Thymus (tissue), 11 donors: ENCODE results near the gene VAC14. TPM values are rescaled to one million over a fixed set of nuclear protein-coding genes. Genes with fewer than 3 reads are reported as not detected.

Experiments used
- DNase-seq, 9 donors: peaks; one replicate each; pipeline ENCODE4 v3.0.0-alpha.2; 2013; ENCODE audit warnings: low spot score in 9 of 9, low read depth in 6 of 9, missing footprints in 1 of 9
- H3K27ac ChIP-seq, 2 donors: one replicate each; pipeline ENCODE4 v1.5.1; 2013; ENCODE audit warnings: control low read depth in 1 of 2, low read depth in 1 of 2, low read length in 1 of 2, mild to moderate bottlenecking in 1 of 2, moderate library complexity in 1 of 2
- H3K27me3 ChIP-seq, 2 donors: one replicate each; pipeline ENCODE4 v1.5.1; 2013; ENCODE audit warnings: low read length in 1 of 2; ENCODE audit not compliant: control insufficient read depth in 2 of 2, insufficient read depth in 1 of 2
- H3K36me3 ChIP-seq, 2 donors: one replicate each; pipeline ENCODE4 v1.5.1; 2013; ENCODE audit warnings: low read length in 1 of 2, mild to moderate bottlenecking in 1 of 2, moderate library complexity in 1 of 2; ENCODE audit not compliant: control insufficient read depth in 2 of 2, insufficient read depth in 2 of 2
- H3K4me1 ChIP-seq, 2 donors: one replicate each; pipeline ENCODE4 v1.5.1; 2013; ENCODE audit warnings: low read length in 2 of 2; ENCODE audit not compliant: control insufficient read depth in 2 of 2, insufficient read depth in 2 of 2
- H3K4me3 ChIP-seq, 2 donors: one replicate each; pipeline ENCODE4 v1.5.1; 2013; ENCODE audit warnings: low read length in 2 of 2, control low read depth in 1 of 2, mild to moderate bottlenecking in 1 of 2
- H3K9me3 ChIP-seq, 2 donors: one replicate each; pipeline ENCODE4 v1.5.1; 2013; ENCODE audit warnings: low read length in 1 of 2, mild to moderate bottlenecking in 1 of 2; ENCODE audit not compliant: control insufficient read depth in 2 of 2, insufficient read depth in 1 of 2
- WGBS: extraction: QIAGEN DNeasy Blood & Tissue Kit; methylation state at CpG from one replicate; pipeline ENCODE4 v1.1.7; 2013; 5-methylcytosine and 5-hydroxymethylcytosine counted together
- polyA plus RNA-seq: library from polyadenylated mRNA; stranded (reverse); fragments of 200-250 nt; gene quantifications from one replicate; pipeline ENCODE4 v1.2.3, GENCODE V29; 2013
- total RNA-seq: library from RNA; stranded (reverse); fragments of 120-200 nt; gene quantifications from one replicate; pipeline ENCODE4 v1.2.4, GENCODE V29; 2013
- donor health status: healthy.

Gene VAC14
- total and polyA plus RNA-seq, 2 donors: 28.7 to 33.1 TPM

DNA sequence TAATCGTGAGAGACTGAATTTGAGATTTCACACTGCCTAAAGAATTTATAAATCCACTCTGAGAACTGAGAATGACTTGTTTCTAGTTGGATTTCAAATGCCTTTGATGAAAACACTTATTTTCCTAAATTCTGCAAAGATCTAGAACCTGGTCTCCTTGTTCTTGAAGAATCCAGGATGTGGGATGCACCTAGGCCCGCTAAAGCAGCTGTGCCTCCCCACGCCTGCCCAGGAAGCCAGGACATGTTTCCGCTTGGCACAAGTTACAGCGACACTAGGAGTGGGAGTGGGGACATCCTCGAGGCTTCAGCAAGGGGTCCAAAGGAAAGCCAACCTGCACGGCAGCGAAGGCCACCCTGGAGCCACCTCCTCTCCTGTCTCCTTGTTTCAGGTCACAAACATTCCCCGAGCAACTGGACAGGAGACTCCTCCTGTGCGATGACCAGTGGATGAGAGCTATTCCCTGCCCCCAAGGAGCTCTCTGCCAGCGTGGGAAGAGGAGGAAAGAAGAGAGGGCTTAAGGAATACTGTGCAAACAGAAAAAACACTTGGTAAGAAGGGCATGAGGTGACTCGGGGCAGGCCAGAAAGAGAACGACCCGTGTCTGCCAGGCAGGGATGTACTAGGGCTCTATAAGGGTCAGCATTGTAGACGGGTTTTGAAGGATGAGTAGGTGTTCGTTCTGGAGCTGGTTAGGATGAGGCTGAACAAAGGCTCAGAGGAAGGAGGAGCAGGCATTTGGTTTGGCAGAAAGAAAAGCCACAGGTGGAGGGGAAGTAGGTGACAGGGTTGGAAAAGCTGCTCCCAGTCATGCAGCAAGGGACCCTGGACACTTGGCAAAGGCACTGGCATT lies 11.1 kb downstream of the VAC14 start:
- peaks cover 0 to 2% of the 10 kb centered on the region in 2 donors for H3K4me1 ChIP-seq
- H3K4me3 ChIP-seq: no peak overlapping the region
- no peak for DNase-seq
- H3K27ac ChIP-seq: no peak overlapping the region
- 97% methylated on average over 16 of the region's 16 CpGs for WGBS
- peaks cover 15 to 31% of the 10 kb centered on the region in 2 donors for H3K36me3 ChIP-seq
- H3K9me3 ChIP-seq: no peaks in the 10 kb centered on the region
- H3K27me3 ChIP-seq: no peaks in the 10 kb centered on the region

DNA sequence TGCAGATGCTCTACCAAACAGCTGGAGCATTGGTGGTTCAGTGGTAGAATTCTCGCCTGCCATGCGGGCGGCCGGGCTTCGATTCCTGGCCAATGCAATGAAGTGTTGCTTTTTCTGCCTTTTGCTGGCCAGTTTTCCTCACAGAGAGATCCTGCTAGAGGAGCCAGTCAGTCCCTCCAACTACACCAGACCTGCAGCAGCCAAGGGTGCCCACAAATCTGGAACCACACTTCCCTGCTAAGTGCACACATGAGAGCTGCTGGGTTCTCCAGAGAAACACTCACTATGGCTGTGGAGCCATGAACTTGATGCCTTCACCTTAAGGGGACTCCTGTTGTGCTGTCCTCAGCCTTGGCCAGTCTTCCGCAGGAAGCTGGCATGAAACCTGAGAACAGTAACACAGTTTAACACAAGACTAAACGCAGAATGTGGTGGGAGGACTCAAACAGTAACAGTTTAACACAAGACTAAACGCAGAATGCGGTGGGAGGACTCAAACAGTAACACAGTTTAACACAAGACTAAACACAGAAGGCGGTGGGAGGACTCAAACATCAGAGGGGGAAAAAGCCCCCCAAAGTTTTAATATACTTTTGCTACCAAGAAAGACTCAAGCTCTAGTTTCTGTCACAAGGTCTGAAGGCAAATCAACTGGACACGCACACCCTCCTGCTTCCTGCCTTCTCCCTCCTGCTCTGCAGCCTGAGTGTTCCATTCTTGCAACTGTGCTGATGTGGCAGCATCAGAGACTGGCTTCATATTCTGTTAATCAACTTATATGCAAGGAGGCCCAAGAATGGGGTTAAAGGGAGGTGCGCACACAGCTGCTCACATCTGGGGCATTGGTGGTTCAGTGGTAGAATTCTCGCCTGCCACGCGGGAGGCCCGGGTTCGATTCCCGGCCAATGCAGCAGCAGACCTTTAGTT lies 12.0 kb downstream of the VAC14 start:
- 96% methylated on average over 18 of the region's 18 CpGs for WGBS
- H3K27ac ChIP-seq: no peak overlapping the region

DNA sequence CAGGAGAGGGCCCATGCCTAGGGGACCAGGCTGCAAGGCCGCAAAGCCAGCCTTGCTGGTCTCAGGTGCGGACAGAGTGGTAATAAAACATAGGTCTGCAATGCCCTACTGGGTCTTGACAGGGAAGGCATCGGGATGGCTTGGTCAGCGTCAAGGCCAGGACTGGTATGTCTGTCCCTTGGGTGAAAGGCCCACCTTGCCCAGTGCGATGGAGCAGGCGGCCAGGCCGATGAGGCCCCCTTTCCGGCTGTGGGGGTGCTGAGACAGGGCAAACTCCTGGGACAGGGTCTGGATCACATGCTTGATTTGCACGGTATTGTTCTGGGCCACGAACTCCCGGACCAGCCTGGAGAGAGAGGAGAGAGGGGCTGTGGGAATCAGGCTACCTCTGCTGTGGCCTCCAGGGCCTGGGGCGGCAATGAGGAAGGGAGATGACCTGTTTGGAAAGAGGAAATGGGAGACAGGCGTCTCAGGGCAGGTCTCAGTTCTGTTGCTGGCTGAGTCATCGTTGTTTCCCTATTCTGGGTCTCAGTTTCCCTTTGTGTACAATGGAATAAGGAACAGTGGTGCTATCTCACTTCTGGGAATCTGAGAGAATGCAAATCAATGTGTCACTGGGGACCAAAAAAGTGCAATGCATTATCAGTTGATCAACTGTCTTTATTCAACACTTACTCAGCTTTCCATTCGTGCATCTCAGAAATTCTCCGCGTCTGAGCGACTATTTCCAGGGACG lies 14.8 kb downstream of the VAC14 start:
- 98% methylated on average over 19 of the region's 19 CpGs for WGBS
- H3K9me3 ChIP-seq: peaks cover 2 to 3% of the 10 kb centered on the region in 2 donors
- H3K27ac ChIP-seq: no peak overlapping the region
- DNase-seq: no peak
- H3K27me3 ChIP-seq: no peaks in the 10 kb centered on the region
- peaks cover 51 to 66% of the 10 kb centered on the region in 2 donors for H3K36me3 ChIP-seq
- no peak overlapping the region for H3K4me3 ChIP-seq
- peaks cover 0 to 2% of the 10 kb centered on the region in 2 donors for H3K4me1 ChIP-seq

More for the DNA sequence above, 12.0 kb downstream of the VAC14 start:
- no peak for DNase-seq
- Histone ChIP-seq H3K36me3 (peaks cover 24 to 39% of the 10 kb centered on the region in 2 donors), H3K4me3 (no peak overlapping the region), H3K9me3 (no peaks in the 10 kb centered on the region), H3K27me3 (no peaks in the 10 kb centered on the region), H3K4me1 (peaks cover 0 to 2% of the 10 kb centered on the region in 2 donors)

DNA sequence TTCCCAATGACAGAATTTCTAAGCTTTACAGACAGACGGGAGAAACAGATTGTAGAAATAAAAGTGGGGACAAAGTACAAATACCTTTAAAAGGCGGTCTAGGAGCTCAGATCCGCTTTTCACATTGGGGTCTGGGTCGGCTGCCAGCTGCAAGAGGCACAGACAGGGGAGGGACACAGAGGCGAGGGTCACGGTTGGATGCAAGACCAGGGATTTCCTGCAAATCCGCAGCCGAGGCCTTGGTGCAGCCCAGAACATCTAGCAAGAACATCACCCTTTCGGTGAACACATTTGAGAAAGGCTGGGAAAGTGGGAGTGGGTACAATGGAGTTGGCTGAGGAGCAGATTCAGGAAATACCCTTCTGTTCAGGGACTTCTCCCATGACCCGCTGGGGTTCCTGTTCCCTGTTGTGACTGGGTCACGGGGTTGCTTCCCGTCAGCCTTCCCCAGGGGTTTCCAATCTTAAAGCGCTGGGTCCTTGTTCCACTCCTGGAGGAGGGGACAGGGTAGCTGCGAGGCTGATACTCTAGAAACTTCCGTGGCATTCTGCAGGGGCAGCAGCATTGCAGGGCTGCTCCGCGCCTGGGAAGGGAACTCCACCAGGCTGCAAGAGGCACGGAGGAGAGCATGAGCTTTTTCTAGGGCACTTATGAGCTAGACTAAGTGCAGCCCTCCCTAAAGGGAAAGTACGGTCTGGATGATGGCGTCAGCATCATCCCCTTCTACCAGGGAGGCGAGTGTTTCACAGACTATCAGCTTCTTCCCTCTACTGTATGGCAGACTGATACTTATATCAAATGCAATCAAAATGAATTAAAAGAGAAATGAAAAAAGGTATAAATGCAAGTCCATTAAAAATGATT lies 16.0 kb downstream of the VAC14 start:
- no peak for DNase-seq
- Histone ChIP-seq H3K4me3 (no peak overlapping the region), H3K27me3 (no peaks in the 10 kb centered on the region), H3K4me1 (no peaks in the 10 kb centered on the region), H3K9me3 (peaks cover 2 to 5% of the 10 kb centered on the region in 2 donors), H3K27ac (no peak overlapping the region), H3K36me3 (peaks cover 64 to 79% of the 10 kb centered on the region in 2 donors)
- WGBS: 96% methylated on average over 21 of the region's 21 CpGs

DNA sequence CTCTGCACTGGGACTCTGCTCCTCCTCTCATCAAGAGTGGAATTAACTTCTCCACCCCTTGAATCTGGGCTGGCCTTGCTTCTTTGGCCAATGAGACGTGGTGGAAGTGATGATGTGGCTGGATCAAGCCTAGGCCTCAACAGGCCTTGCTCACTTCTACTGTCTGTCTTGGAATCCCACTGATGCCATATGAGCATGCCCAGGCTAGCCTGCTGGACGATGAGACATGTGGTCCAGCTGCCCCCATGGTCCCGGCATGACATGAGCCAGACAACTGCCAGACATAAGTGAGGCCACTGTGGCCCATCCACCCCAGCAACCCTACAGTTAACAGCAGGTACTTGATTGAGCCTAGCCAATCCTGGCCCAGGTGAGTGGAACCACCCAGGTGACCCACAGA lies 18.7 kb downstream of the VAC14 start:
- H3K27me3 ChIP-seq: no peaks in the 10 kb centered on the region
- DNase-seq: no peak
- WGBS: 98% methylated on average over 3 of the region's 3 CpGs
- H3K27ac ChIP-seq: no peak overlapping the region
- H3K4me3 ChIP-seq: no peak overlapping the region
- H3K36me3 ChIP-seq: peaks cover 81 to 82% of the 10 kb centered on the region in 2 donors
- peaks cover 2 to 8% of the 10 kb centered on the region in 2 donors for H3K9me3 ChIP-seq
- H3K4me1 ChIP-seq: no peaks in the 10 kb centered on the region

DNA sequence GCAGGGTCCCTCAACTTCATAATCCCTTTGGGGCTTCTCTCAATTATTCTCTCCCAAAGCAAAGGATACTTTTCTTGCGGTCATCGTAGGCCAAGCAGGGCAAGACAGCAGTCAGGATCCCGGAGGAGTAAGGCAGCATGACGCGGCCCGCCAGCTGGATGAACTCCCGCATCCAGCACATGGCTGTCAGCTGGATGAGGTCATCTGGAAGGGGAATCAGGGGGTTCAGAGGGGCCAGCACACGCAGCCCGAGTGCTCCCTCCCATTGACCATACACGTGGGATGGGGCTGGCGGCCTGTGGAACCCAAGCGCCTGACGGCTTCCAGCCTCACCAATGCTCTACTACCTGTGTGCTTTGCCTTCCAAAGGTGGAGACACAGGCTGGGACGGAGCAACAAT lies 19.2 kb downstream of the VAC14 start:
- no peak for DNase-seq
- Histone ChIP-seq H3K27ac (no peak overlapping the region), H3K4me1 (no peaks in the 10 kb centered on the region), H3K36me3 (peaks cover 80 to 82% of the 10 kb centered on the region in 2 donors), H3K27me3 (no peaks in the 10 kb centered on the region), H3K4me3 (no peak overlapping the region), H3K9me3 (peaks cover 2 to 8% of the 10 kb centered on the region in 2 donors)
- WGBS: 98% methylated on average over 14 of the region's 14 CpGs

DNA sequence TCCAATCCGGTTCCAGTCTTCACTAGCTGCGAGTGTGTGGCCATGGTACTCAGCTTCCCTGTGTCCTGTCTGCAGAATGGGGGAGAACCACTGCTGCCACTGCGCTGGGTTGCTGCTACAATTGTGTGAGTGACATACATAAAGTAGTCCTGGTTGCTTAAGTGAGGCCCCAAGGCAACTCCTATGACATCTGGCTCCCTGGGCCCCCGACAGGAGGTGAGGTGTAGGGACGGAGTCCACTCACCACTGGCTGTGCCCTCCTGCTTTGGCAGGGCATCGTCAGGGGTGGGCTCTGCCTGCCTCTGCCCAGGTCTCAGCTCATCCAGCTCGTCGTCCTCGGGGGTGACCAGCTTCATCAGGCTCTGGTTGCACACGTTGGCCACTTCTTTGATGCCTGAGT lies 20.4 kb downstream of the VAC14 start:
- DNase-seq: no peak

DNA sequence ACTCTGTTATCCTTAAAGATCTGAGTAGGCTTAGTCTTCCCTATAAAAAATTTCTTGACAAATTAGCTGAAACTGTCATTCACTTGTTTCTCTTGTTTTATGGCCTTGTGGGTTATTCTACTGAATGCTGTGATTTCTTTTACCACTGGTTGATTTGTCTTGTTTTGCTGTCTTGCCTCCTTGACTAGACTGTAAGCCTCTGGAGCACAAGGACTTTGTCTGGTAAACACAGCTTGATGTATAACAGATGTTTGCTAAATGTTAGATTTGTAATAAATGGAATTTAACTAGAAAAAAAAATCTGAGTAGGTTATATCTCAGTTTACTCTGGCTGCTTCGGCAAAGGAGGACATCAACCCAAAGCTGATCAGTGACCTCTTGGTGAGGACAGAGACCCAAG lies 21.6 kb downstream of the VAC14 start:
- Histone ChIP-seq H3K4me3 (no peak overlapping the region), H3K27ac (no peak overlapping the region), H3K36me3 (peaks cover 62 to 71% of the 10 kb centered on the region in 2 donors), H3K4me1 (no peaks in the 10 kb centered on the region), H3K9me3 (peaks cover 2 to 8% of the 10 kb centered on the region in 2 donors), H3K27me3 (no peaks in the 10 kb centered on the region)
- 100% methylated on average over 1 of the region's 1 CpG for WGBS
- no peak for DNase-seq

More for the DNA sequence above, 20.4 kb downstream of the VAC14 start:
- H3K27me3 ChIP-seq: no peaks in the 10 kb centered on the region
- H3K36me3 ChIP-seq: peaks cover 70 to 76% of the 10 kb centered on the region in 2 donors
- no peak overlapping the region for H3K4me3 ChIP-seq
- peaks cover 2 to 8% of the 10 kb centered on the region in 2 donors for H3K9me3 ChIP-seq
- whole genome bisulfite sequencing: 97% methylated on average over 10 of the region's 10 CpGs
- no peak overlapping the region for H3K27ac ChIP-seq
- no peaks in the 10 kb centered on the region for H3K4me1 ChIP-seq
